MG63 (cell line): ENCODE measurements around the gene SDF2L1. TPM values are rescaled to one million over a fixed set of nuclear protein-coding genes. Genes with fewer than 3 reads are reported as not detected.

ENCODE experiments used
- DNase-seq: peaks from one replicate; pipeline ENCODE4 v3.0.0-alpha.2; 2020
- H3K27me3 ChIP-seq: fragments of 250-450 bp; sonication (Bioruptor Pico); 2 replicates; pipeline ENCODE4 v1.5.1; 2020; ENCODE audit warnings: mild to moderate bottlenecking, moderate library complexity
- H3K36me3 ChIP-seq: fragments of 250-450 bp; sonication (Bioruptor Pico); 2 replicates; pipeline ENCODE4 v1.5.1; 2020; ENCODE audit warnings: mild to moderate bottlenecking, moderate library complexity
- H3K4me3 ChIP-seq: fragments of 250-450 bp; sonication (Bioruptor Pico); 2 replicates; pipeline ENCODE4 v1.5.1; 2020; ENCODE audit warnings: mild to moderate bottlenecking, moderate library complexity
- H3K9me3 ChIP-seq: fragments of 250-450 bp; sonication (Bioruptor Pico); 2 replicates; pipeline ENCODE4 v1.5.1; 2020; ENCODE audit warnings: mild to moderate bottlenecking, moderate library complexity
- total RNA-seq: library from RNA; depleted of rRNA; stranded (reverse); fragments of >200 nt; shearing (Covaris generic); gene quantifications from 2 replicates; pipeline ENCODE4 v1.2.3, GENCODE V29; 2014; ENCODE audit warnings: low replicate concordance

Gene SDF2L1
- total RNA-seq, 1 experiment from 2014 or later: 40.9 TPM

DNA sequence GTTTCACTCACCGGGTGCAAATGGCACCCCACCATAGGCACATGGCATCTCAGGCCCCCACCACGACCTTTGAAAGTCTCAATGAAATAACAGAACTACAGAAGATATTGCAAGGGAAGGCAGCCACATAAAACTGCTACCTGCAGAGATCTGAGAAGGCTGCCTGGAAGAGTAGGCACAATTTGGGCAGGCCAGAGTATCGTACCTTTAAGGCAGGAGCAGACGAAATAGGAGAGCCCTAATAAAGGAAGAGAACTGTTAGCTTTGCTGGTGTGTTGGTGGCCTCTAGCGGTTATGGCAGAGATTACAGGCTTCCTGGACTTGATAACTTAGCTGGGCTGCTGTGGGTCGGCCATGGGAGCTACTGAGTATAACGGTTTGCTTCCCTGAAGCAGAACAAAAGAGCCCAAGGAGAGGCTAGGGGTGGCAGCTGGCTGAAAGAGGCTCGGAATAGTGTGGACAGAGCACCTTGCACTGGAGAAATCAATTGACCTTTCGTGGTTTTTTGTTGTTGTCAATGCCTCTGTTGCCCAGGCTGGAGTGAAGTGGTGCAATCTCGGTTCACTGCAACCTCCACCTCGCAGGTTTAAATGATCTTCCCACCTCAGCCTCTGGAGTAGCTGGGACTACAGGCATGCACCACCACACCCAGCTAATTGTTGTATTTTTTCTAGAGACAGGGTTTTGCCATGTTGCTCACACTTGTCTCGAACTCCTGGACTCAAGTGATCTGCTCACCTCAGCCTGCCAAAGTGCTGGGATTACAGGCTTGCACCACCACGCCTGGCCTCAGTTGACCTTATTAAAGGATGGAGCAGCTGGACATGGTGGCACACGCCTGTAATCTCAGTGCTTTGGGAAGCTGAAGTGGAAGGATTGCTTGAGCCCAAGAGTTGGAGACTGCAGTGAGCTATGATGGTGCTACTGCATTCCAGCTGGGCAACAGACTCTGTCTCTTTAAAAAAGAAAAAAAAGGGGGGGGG, 4.8 kb downstream of the SDF2L1 start:
- Histone ChIP-seq H3K9me3 (no peaks in the 10 kb centered on the region), H3K27me3 (no peaks in the 10 kb centered on the region), H3K4me3 (no peak overlapping the region), H3K36me3 (peaks cover 14% of the 10 kb centered on the region; the same call in 1 of the 2 replicates)
- peak; percentile 50 for DNase-seq

DNA sequence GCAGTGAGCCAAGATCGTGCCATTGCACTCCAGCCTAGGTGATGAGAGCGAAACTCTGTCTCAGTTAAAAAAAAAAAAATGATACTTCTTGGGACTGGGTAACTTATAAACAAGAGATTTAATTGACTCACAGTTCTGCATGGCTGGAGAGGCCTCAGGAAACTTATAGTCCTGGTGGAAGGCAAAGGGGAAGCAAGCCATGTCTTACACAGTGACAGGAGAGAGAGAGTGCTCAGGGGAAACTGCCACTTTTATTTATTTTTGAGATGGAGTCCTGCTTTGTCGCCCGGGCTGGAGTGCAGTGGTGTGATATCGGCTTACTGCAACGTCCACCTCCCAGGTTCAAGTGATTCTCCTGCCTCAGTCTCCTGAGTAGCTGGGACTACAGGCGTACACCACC, 8.2 kb downstream of the SDF2L1 start:
- H3K9me3 ChIP-seq: no peaks in the 10 kb centered on the region
- no peak for DNase-seq
- no peaks in the 10 kb centered on the region for H3K27me3 ChIP-seq
- no peak overlapping the region for H3K4me3 ChIP-seq
- peaks cover 13% of the 10 kb centered on the region; the same call in 1 of the 2 replicates for H3K36me3 ChIP-seq

DNA sequence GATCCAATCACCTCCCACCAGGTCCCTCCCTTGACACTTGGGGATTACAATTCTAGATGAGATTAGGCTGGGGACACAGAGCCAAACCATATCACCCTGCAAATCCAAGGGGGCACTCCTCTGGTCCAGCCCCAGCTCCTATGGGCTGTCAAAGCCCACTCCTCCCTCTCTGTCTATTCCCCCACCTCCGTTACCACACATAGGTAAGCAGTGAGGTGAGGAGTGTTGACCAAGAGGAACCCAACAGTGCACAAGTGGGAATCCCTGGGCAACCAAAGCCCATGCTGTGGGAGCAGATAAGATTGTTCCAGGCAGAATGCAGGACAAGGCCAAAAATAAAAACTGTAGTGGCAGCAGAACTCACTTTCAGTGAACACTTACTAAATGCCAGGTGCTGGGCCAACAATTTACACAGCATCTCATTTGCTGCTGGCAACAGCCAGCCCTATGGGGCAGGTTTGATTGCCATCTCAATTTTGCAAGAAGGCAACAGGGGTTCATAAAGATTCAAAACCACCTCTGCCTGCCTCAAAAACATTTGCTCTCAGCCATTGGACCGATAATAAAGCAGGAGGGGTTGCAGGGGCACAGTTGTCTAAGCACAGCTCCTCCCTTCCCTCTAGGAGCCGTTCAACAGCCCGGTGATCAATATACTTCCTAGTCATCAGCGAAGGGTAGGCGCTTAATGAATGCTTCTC, 8.9 kb downstream of the SDF2L1 start:
- DNase-seq: no peak
- peak overlapping the region; percentile 87 for H3K4me3 ChIP-seq
- peaks cover 13% of the 10 kb centered on the region; the same call in 1 of the 2 replicates for H3K36me3 ChIP-seq

DNA sequence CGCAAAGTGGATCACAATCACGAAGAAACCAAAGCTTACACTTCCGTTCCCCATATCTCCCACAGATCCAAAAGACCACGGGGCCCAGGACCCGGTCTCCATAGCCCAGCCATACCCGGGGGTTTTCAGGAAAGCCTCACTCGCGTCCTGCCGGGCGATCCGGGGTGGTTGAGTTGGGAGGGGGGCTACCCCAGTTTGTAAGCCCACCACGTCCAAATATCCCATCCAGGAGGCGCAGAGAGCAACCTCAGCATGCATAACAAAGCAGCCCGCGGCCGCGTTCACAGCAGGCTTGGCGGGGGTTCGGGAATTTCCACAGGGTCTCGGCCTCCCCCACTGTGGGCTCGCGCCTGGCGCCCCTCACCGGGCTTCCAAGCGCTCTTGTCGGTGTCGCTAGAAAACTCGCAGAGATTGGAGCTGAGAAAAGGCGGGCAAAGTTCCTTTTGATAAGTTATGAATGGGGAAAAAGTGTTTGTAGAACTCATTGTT, 9.5 kb downstream of the SDF2L1 start:
- H3K9me3 ChIP-seq: no peaks in the 10 kb centered on the region
- peaks cover 10% of the 10 kb centered on the region; the same call in 1 of the 2 replicates for H3K36me3 ChIP-seq
- peak overlapping the region; percentile 87 for H3K4me3 ChIP-seq
- DNase-seq: no peak
- no peaks in the 10 kb centered on the region for H3K27me3 ChIP-seq

More for the DNA sequence above, 8.9 kb downstream of the SDF2L1 start:
- Histone ChIP-seq H3K27me3 (no peaks in the 10 kb centered on the region), H3K9me3 (no peaks in the 10 kb centered on the region)

DNA sequence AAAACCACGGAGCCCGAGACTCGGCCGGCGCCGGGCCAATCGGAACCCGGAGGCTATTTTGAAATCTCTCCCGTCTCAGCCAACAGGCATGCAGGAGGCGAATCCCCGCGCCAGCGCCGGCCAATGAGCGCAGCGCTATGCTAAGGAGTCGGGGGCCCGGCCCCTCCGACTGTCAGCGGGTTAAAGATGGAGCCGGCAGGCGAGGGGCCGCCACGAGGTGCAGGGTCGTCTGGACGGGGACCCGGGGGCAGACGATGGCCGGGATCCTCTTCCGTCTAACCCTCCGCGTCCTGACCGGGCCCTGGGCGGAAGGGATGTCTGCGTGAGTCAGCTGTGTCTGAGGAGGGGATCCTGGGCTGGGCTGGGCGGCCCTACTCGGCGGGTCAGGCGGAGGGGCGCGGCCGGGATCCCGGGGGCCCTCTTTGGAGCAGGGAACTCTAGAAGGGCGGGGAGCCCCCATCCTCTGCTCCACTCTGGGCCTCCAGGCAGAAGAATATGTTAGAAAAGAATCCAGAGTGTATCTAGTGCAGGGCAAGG, 10.0 kb downstream of the SDF2L1 start:
- H3K36me3 ChIP-seq: peaks cover 9% of the 10 kb centered on the region; the same call in 1 of the 2 replicates
- peak; percentile 90 for DNase-seq
- no peaks in the 10 kb centered on the region for H3K9me3 ChIP-seq
- H3K27me3 ChIP-seq: no peaks in the 10 kb centered on the region
- H3K4me3 ChIP-seq: peak overlapping the region; percentile 87

DNA sequence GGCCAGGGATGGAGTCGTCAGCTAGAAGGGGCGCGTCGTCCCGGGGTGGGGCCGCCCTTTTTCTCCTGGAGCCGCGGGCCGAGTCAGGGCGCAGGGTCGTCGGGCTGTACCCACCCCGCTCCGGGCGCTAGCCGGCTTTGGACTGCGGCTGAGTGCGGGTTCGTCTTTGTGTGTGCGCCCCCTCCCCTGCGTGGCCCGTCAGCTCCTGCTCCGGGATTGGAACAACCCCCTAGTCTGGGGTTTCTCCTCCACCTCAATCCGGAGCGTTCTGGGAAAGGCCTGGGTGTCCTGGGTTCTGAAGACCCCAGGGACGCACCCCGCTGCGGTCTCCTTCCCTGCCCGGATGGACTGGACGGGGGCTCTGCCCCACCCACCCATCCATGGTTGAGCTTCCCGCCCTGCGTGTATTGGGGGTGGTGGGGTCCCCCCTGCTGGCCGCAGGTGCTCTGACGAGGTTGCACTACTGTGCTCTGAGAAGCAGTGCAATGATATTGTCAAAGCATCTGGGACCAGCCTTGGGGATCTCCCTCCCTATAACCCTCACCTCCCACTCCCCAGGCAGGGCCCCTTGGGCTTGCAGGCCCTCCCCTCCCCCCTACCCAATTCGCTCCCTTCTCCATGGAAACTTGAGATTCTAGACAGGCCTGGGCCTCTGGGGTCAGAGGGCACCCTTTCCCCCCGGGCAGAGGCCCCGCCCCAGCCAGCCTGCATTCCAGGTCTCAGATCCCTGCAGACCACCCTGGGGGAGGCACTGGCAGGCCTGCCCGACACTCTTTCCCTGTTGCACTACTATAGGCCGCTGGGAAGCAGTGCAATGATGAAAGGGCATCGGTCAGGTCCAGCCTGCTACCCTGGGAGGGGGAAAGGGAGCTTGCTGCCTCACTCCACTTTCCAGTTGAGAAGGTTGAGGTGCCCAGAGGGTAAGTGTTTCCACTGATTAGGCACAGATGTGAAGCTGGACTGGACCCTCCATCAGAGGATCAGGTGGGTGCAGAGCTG, 10.7 kb downstream of the SDF2L1 start:
- peak overlapping the region; percentile 87 for H3K4me3 ChIP-seq
- peaks cover 9% of the 10 kb centered on the region; the same call in 1 of the 2 replicates for H3K36me3 ChIP-seq
- DNase-seq: no peak
- H3K27me3 ChIP-seq: no peaks in the 10 kb centered on the region
- H3K9me3 ChIP-seq: no peaks in the 10 kb centered on the region

DNA sequence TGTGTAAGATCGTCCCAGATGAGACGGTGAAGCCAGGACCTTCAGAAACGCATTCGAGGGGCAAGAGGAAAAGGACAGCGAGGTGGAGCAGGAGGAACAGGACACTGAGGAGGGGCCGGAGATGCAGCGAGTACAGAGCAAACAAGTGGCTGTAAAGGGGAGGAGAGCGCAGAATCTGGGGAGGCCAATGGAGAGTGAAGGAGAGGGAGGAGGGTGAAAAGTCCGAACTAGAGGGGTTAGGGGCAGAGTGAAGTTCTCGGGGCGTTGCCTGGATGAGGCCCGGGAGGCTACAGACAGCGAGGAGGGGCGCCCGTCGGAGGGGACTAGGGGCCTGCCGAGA, 14.9 kb downstream of the SDF2L1 start:
- H3K36me3 ChIP-seq: 0 out of 2 replicates have a peak, but pooled peaks cover 3% of the 10 kb centered on the region
- H3K9me3 ChIP-seq: no peaks in the 10 kb centered on the region
- no peak for DNase-seq
- H3K4me3 ChIP-seq: peak overlapping the region; percentile 30
- no peaks in the 10 kb centered on the region for H3K27me3 ChIP-seq

DNA sequence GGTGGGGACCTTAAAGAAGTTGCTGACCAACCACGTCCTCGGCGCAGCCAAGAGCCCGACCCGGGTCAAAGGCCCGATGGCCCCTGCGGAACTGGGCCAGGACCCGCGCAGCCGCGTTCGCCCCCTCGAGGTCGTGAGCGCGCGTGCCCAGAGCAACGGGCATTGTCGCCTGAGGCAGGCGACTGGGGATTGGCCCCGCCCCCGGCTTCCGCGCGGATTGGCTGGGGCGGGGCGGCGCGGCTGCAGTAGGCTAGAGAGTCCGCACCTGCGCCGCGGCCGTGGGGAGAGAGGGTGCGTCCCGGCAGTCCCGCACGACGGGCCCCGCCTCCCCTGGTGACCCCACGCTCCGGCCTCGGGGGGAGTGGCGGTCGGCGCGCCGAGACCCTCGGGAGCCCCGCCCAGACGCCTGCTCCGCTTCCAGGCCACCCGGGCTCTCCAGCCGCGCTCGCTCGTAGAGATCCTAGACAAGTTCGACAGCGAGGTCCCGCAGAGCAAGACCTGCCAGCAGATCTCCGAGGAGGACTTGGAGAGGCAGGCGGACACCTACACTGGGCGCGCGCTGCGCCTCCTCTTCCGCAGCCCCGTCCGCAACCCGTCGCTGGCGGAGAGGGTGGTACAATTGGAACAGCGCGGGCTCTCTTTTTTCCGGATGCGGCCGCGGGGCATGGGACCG, 15.4 kb downstream of the SDF2L1 start:
- H3K27me3 ChIP-seq: no peaks in the 10 kb centered on the region
- no peaks in the 10 kb centered on the region for H3K9me3 ChIP-seq
- DNase-seq: peak; percentile 49
- peak overlapping the region; percentile 30 for H3K4me3 ChIP-seq
- H3K36me3 ChIP-seq: 0 out of 2 replicates have a peak, but pooled peaks cover 3% of the 10 kb centered on the region

DNA sequence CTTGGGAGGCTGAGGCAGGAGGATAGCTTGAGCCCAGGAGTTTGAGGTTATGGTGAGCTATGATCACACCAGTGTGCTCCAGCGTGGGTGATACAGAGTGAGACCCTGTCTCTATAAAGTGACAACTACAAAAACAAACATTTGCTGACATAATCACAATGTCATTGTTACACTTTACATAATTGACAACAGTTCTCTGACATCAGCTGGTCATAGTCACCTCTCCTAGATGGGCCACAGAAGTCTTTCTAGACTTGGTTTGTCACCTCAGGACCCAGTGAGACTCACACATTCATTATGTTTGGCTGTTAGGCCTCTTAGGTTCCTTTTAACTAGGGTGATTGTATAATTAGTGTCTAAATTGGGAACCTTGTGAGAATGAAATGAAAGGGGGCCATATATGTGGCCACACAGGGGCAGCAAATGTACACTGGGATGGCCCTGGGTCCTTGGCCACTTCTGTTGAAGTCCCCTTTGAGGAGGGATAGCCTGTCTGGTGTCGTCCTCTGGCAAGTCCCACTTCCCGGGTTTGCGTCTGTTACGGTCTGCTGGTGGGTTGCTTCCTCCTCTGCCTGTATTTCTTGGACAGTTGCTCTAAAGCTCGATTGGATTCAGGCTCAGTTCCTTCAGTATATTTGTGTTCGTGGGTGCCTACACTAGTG, 17.9 kb downstream of the SDF2L1 start:
- H3K27me3 ChIP-seq: no peaks in the 10 kb centered on the region
- H3K9me3 ChIP-seq: no peaks in the 10 kb centered on the region
- DNase-seq: no peak
- H3K36me3 ChIP-seq: no peaks in the 10 kb centered on the region
- no peak overlapping the region for H3K4me3 ChIP-seq

DNA sequence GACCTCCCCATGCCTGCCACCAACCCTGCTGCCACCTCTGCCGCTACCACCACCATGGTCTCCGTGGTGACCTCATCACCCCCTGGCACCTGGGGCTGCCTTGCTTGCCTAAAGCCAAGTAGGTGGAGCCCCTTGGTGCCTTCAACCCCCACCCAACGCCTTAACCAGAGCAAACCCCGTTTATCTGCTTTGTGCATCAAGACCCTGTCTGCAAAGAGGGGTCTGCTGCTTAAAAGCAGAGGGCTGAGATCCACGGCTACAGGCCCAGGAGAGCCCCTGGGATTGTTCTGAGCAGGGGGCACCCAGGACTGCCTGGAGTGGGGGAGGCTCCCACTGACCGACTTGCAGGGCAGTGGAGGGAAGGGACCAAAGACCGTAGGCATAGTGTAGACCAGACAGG, 18.8 kb downstream of the SDF2L1 start:
- Histone ChIP-seq H3K4me3 (no peak overlapping the region), H3K9me3 (no peaks in the 10 kb centered on the region), H3K27me3 (no peaks in the 10 kb centered on the region), H3K36me3 (no peaks in the 10 kb centered on the region)
- no peak for DNase-seq

DNA sequence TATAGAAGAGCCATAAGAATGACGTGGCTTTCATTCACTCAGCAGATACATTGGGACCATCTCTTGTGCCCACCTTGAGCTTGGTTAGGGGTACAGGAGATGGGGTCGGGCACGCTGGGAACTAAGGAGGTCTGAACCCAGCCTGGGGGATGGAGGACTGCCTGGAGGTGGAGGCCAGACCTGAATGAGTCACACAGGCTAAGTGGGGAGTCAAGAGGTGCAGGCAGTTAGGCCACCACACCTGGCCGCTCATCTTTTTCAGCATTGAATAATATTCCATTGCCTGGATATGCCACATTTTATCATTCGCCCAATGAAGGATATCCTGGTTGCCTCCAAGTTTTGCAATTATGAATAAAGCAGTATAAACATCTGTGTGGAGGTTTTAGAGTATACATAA, 19.9 kb downstream of the SDF2L1 start:
- no peak for DNase-seq
- Histone ChIP-seq H3K36me3 (no peaks in the 10 kb centered on the region), H3K9me3 (no peaks in the 10 kb centered on the region), H3K27me3 (no peaks in the 10 kb centered on the region), H3K4me3 (no peak overlapping the region)

DNA sequence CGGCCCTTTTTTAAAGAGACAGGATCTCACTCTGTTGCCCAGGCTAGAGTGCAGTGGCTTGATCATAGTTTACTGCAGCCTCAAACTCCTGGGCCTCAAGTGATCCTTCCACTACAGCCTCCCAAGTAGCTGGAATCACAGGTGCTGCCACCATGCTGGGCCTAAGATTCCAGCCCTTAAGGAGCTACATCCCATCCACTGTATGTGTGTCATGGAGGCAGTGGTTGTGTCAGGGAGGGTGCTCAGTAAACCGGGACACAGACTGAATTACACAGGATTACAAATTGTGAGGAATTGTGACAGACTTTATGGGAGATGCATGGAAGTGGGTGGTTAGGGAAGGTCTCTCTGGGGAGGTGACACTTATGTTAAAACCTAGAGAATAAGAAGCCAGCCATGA, 21.6 kb downstream of the SDF2L1 start:
- no peaks in the 10 kb centered on the region for H3K9me3 ChIP-seq
- DNase-seq: no peak

DNA sequence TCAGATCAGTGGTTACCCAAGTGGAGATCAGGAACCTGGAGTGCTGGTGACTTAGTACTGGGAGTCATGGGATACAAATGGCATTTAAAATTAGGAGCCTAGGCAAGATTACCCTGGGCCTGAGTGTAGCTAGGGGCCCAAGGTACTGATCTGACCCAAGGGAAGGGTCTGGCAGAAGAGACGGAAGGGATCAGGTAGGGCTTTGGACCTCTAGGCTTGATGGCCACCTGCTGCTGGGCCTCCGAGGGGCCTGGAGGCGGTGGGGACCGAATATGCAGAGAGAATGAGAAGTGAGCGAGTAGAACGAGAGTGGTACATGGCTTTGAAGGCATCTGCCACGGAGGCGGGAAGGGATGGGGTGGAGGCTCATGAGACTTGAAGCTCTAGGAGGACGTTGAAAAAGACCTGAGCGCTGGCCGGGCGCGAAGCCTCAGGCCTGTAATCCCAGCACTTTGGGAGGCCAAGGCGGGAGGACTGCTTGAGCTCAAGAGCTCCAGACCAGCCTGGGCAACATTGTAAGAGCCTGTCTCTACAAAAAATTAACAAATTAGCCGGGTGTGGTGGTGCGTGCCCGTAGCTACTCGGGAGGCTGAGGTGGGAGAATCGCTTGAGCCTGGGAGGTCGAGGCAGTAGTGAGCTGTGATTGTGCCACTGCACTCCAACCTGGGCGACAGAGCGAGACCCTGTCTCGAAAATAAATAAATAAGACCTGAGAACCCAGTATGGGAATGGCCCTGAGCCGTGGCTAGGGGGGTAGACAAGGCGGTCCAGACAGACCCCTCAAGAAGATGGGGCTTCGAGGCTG, 23.1 kb downstream of the SDF2L1 start:
- no peak for DNase-seq

More for the DNA sequence above, 21.6 kb downstream of the SDF2L1 start:
- Histone ChIP-seq H3K4me3 (no peak overlapping the region), H3K36me3 (no peaks in the 10 kb centered on the region), H3K27me3 (no peaks in the 10 kb centered on the region)

DNA sequence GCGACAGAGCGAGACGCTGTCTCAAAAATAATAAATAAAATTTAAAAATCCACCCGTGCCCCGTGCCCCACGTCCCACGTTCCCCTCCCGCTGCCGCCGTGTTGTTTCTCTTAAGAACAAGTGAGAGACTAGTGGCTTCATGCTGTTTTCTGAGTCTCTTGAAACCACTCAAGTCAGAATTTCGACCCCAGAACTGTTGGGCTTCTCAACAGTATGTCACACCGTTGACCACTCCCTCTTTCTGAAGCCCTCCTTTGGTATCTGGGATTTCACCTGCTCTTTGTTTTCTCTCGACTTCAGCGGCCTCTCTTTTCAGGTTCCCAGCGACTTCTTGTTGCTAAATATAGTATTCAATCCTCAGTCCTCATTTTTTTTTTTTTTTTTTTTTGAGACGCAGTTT, 24.7 kb downstream of the SDF2L1 start:
- Histone ChIP-seq H3K9me3 (no peaks in the 10 kb centered on the region), H3K27me3 (no peaks in the 10 kb centered on the region), H3K36me3 (peaks cover 17% of the 10 kb centered on the region), H3K4me3 (peak overlapping the region; percentile 68)
- DNase-seq: no peak

More for the DNA sequence above, 23.1 kb downstream of the SDF2L1 start:
- no peaks in the 10 kb centered on the region for H3K27me3 ChIP-seq
- H3K36me3 ChIP-seq: peaks cover 4% of the 10 kb centered on the region
- no peaks in the 10 kb centered on the region for H3K9me3 ChIP-seq
- peak overlapping the region; percentile 68 for H3K4me3 ChIP-seq
